22Rv1 (cell line): ENCODE results near the gene RAI1.

Experiments used
- ZFX ChIP-seq: fragments of 450-650 bp; IDR thresholded peaks from 2 replicates; pipeline ENCODE4 v1.6.1; 2017; ENCODE audit warnings: antibody characterized with exemption, borderline replicate concordance
- TF ChIP-seq, protein P1 (sequence below): fragments of 450-650 bp; IDR thresholded peaks from 2 replicates; pipeline ENCODE4 v1.5.1; 2017; ENCODE audit warnings: mild to moderate bottlenecking

DNA sequence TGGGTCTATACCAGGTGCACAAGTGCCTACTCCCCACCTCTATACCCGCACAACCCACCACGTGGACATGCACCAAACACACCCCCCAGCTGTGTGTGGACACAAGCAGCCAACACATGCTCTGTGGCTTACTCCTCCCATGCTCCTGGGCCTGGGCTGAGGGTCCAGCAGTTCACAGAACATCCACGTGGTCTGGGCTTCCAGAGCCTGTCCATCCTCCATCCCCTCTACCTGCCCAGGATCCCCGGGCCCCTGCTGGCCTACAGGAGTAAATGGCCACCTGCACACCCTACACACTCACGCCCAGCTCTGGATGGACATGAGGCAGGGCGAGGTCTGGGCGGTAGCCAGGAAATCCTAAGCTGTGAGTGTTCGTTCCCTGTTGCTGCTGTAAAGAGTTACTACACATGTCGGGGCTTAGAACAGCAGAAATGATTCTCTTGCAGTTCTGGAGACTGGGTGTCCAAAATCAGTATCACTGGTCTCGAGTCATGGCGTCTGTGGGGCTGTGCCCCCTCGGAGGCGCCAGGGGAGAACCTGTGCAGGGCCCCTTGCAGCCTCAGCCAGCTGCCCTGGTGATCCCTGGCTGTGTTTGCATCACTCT lies 15.0 kb upstream of the RAI1 start:
- no peak for TF ChIP-seq ZFX
- TF ChIP-seq, protein P1, sequence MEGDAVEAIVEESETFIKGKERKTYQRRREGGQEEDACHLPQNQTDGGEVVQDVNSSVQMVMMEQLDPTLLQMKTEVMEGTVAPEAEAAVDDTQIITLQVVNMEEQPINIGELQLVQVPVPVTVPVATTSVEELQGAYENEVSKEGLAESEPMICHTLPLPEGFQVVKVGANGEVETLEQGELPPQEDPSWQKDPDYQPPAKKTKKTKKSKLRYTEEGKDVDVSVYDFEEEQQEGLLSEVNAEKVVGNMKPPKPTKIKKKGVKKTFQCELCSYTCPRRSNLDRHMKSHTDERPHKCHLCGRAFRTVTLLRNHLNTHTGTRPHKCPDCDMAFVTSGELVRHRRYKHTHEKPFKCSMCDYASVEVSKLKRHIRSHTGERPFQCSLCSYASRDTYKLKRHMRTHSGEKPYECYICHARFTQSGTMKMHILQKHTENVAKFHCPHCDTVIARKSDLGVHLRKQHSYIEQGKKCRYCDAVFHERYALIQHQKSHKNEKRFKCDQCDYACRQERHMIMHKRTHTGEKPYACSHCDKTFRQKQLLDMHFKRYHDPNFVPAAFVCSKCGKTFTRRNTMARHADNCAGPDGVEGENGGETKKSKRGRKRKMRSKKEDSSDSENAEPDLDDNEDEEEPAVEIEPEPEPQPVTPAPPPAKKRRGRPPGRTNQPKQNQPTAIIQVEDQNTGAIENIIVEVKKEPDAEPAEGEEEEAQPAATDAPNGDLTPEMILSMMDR = no peak
